Activated CD4-positive, alpha-beta memory T cell treated with anti-CD3 and anti-CD28 coated beads, Interleukin-2, amount 10 ng/mL, durations not matched to agents 7 days and 5 days (primary cell): Measurements from ENCODE around the gene LRG1. TPM values are rescaled to one million over a fixed set of nuclear protein-coding genes. Genes with fewer than 3 reads are reported as not detected.

ENCODE experiments used
- CTCF ChIA-PET: fragments of 350-600 bp; sonication (Branson Sonifier 250); formaldehyde crosslinking; loops from one replicate; lab custom pipeline; 2021; ENCODE audit warnings: antibody characterized with exemption, inconsistent platforms; lab: Charles Lee
- POLR2A ChIA-PET: fragments of 350-600 bp; sonication (Branson Sonifier 250); formaldehyde crosslinking; loops from one replicate; lab custom pipeline; 2021; ENCODE audit warnings: antibody characterized with exemption; lab: Charles Lee
- DNase-seq: peaks from one replicate; pipeline ENCODE4 v3.0.0-alpha.2; 2020
- H3K27ac Mint-ChIP-seq: one replicate; pipeline ENCODE4 v1.8.0; 2021; ENCODE audit warnings: mild to moderate bottlenecking, mixed read lengths
- H3K27me3 Mint-ChIP-seq: one replicate; pipeline ENCODE4 v1.8.0; 2021; ENCODE audit warnings: mixed read lengths
- H3K36me3 Mint-ChIP-seq: one replicate; pipeline ENCODE4 v1.8.0; 2021; ENCODE audit warnings: low read depth, mixed read lengths
- H3K4me1 Mint-ChIP-seq: one replicate; pipeline ENCODE4 v1.8.0; 2021; ENCODE audit warnings: mixed read lengths
- H3K4me3 Mint-ChIP-seq: one replicate; pipeline ENCODE4 v1.8.0; 2021; ENCODE audit warnings: mild to moderate bottlenecking, mixed read lengths
- H3K9me3 Mint-ChIP-seq: one replicate; pipeline ENCODE4 v1.8.0; 2021; ENCODE audit warnings: mixed read lengths
- total RNA-seq, 2 experiments: library from RNA; stranded (reverse); gene quantifications; one replicate each; pipeline ENCODE4 v1.2.3, GENCODE V29; 2021

Gene LRG1, protein sequence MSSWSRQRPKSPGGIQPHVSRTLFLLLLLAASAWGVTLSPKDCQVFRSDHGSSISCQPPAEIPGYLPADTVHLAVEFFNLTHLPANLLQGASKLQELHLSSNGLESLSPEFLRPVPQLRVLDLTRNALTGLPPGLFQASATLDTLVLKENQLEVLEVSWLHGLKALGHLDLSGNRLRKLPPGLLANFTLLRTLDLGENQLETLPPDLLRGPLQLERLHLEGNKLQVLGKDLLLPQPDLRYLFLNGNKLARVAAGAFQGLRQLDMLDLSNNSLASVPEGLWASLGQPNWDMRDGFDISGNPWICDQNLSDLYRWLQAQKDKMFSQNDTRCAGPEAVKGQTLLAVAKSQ
- total RNA-seq: under 1 TPM; 0.15 to 0.18 TPM

DNA sequence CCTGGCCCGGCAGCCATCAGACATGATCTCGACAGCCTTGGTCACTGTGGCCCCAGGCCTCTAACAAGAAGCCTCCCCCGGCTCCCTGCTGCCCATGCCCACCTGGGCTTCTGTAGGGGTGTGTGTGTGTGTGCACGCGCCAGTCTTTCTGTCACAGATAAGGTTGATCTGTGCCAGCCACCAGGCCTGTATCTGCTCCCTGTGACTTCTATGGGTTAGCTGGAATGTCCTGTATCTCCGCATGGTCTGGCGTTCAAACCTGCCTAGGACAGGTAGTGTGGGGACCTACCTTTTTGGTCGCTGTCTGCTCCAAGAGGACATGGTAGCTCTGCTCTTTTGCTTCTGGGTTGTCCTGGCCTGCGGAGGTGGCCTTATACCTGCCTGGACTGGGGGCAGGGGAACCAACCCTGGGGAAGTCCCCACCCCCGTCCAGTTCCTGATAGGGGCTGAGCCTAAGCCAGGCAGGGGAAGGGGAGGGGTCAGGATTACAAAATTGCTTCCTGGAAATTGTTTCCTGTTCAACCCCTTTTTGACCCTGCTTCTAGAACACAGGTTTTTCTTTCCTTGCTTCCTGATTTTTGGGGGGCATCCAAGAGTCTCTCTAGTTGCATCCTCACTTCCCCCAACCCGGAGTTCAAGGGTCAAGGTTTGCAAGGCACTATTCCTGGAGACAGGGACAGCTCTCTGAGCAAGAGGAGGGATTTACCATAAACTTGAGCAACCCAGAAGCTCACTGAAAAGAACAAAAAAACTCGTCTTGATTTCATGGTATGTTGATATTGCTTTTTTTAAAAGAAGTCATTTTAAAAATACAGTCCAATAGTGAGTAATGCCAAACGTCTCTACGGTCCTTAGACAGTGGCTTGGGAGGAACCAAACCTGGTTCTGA is at the start of gene LRG1:
LRG1 (minus strand) TSS at position 344 of the 889 bp plus-strand sequence; CDS start at position 321, 23 bp downstream.
- DNase-seq: no peak
- H3K4me1 Mint-ChIP-seq: peaks cover 7% of the 10 kb centered on the region
- POLR2A ChIA-PET: interaction anchor here (1.1 kb wide), 1 partner anchor 18 kb away, joined by 3 read pairs; no protein-coding TSS in a partner anchor

DNA sequence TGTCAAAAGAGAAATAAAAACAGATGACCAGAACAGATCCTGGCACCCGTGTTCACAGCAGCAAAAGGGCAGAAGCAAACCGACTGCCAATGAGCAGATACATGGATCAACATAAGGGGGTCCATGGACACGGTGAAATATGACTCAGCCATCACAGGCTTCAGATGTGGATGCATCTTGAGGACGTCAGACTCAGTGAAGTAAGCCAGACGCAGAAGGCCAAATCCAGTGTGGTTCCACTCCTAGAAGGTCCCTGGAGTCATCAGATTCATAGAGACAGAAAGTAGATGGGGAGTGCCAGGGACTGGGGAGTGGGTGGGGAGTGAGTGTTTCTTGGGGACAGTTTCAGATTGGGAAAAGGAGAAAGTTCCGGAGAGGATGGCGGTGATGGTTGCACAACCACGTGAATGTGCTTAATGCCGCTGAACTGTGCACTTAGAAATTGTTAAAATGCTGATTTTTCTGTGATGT is 48.5 kb upstream of the LRG1 start:
- Mint-ChIP-seq H3K4me3 (no peak overlapping the region), H3K27me3 (peaks cover 31% of the 10 kb centered on the region), H3K9me3 (no peaks in the 10 kb centered on the region), H3K27ac (no peak overlapping the region), H3K36me3 (no peaks in the 10 kb centered on the region), H3K4me1 (no peaks in the 10 kb centered on the region)
- CTCF ChIA-PET: no interaction called here
- POLR2A ChIA-PET: no interaction called here
- no peak for DNase-seq

More for the DNA sequence above, at the start of gene LRG1:
- peaks cover 2% of the 10 kb centered on the region for H3K27me3 Mint-ChIP-seq
- CTCF ChIA-PET: interaction anchor here (1.8 kb wide), 1 partner anchor 15 kb away, joined by 6 read pairs; no protein-coding TSS in a partner anchor
- no peak within 1 kb of the TSS for H3K4me3 Mint-ChIP-seq
- H3K27ac Mint-ChIP-seq: no peak within 1 kb of the TSS
- no peaks in the 10 kb centered on the region for H3K36me3 Mint-ChIP-seq
- H3K9me3 Mint-ChIP-seq: peaks cover 3% of the 10 kb centered on the region

DNA sequence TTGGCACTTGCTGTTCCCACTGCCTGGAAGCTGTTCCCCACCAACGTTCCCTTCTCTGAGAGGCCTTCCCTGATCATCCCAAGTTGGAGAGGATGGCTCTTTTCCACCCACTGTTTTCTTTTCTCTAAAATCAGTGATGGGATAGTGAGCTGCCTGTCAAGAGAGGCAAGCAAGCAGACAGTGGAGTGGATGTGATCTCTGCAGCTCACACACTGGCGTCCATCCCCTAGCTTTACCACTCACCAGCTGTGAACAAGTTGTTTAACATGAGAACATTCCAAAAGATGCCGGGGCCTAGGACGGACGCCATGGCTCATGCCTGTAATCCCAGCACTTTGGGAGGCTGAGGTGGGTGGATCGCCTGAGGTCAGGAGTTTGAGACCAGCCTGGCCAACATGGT is 47.7 kb upstream of the LRG1 start:
- Mint-ChIP-seq H3K27ac (no peak overlapping the region), H3K4me1 (no peaks in the 10 kb centered on the region), H3K27me3 (peaks cover 34% of the 10 kb centered on the region), H3K36me3 (no peaks in the 10 kb centered on the region), H3K4me3 (no peak overlapping the region), H3K9me3 (no peaks in the 10 kb centered on the region)
- no peak for DNase-seq
- CTCF ChIA-PET: interaction anchor here (1.2 kb wide), 1 partner anchor 204 kb away, joined by 3 read pairs; the partner anchor contains the start of gene FEM1A
- POLR2A ChIA-PET: no interaction called here

DNA sequence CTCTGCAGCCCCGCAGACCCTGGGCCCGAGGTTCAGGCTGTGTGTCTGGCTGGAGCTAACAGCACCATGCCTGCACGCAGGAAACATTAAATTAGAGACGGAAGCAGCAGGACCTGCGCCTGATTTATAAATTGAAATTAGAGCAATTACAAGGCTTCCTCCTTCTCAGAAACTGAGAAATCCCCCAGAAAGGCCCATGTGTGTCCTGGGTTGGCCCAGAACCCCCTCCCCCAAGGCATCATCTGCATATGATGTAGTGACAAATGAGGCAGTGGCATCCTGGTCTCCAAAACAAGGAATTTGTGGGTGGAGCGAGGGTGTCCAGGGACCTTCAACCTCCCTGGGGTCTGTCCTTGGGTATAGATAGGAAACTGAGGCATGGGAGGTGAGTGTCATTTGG is 46.9 kb upstream of the LRG1 start:
- no peak overlapping the region for H3K4me3 Mint-ChIP-seq
- DNase-seq: no peak
- POLR2A ChIA-PET: no interaction called here
- CTCF ChIA-PET: interaction anchor here (1.2 kb wide), 1 partner anchor 204 kb away, joined by 3 read pairs; the partner anchor contains the start of gene FEM1A
- no peaks in the 10 kb centered on the region for H3K9me3 Mint-ChIP-seq
- H3K27me3 Mint-ChIP-seq: peaks cover 40% of the 10 kb centered on the region
- H3K27ac Mint-ChIP-seq: no peak overlapping the region
- H3K36me3 Mint-ChIP-seq: no peaks in the 10 kb centered on the region
- peaks cover 2% of the 10 kb centered on the region for H3K4me1 Mint-ChIP-seq

DNA sequence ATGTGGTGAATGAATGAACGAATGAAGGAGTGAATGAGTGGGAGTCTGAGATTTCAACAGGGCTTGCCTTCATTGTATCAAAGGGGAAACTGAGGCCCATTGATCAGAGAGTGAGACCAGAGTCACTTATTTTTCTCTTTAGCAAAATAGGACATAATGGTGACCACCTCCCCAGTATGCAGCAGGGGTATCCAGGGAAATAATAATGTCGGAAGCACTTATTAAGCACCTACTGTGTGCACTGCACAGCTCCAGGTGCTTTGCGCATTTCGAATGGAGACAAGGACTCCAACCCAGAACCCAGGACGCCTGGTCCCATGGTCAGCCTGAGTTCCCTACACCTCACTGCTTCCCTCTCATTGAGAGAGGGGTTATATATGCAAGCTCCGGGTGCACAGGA is 46.4 kb upstream of the LRG1 start:
- POLR2A ChIA-PET: no interaction called here
- Mint-ChIP-seq H3K9me3 (no peaks in the 10 kb centered on the region), H3K27ac (no peak overlapping the region), H3K4me3 (no peak overlapping the region), H3K27me3 (peaks cover 38% of the 10 kb centered on the region), H3K4me1 (peaks cover 2% of the 10 kb centered on the region), H3K36me3 (no peaks in the 10 kb centered on the region)
- CTCF ChIA-PET: interaction anchor here (0.8 kb wide), 1 partner anchor 50 kb away, joined by 3 read pairs; no protein-coding TSS in a partner anchor
- DNase-seq: no peak

DNA sequence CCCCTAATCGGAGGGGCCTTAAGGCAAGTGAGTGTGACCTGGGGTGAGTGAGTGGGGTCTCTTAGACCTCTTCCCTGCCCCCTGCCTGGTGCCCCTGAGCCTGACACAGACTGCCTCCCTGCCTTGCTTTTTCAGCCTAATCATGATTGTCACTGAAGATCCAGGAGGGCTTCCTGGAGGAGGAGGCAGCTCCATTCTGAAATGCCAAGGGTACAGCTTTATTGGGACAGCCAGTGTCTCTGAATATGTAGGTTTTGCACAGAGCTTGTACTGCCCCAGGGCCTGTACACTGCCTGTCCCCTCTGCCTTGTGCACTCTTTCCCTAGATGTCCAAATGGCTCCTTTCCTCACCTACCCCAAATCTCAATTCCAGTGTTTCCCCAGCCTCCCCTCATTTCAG is 45.7 kb upstream of the LRG1 start:
- no peak for DNase-seq
- CTCF ChIA-PET: interaction anchor here (0.8 kb wide), 1 partner anchor 51 kb away, joined by 3 read pairs; no protein-coding TSS in a partner anchor
- peaks cover 38% of the 10 kb centered on the region for H3K27me3 Mint-ChIP-seq
- H3K36me3 Mint-ChIP-seq: no peaks in the 10 kb centered on the region
- H3K4me1 Mint-ChIP-seq: peaks cover 2% of the 10 kb centered on the region
- H3K9me3 Mint-ChIP-seq: no peaks in the 10 kb centered on the region
- H3K27ac Mint-ChIP-seq: no peak overlapping the region
- POLR2A ChIA-PET: no interaction called here
- H3K4me3 Mint-ChIP-seq: no peak overlapping the region

DNA sequence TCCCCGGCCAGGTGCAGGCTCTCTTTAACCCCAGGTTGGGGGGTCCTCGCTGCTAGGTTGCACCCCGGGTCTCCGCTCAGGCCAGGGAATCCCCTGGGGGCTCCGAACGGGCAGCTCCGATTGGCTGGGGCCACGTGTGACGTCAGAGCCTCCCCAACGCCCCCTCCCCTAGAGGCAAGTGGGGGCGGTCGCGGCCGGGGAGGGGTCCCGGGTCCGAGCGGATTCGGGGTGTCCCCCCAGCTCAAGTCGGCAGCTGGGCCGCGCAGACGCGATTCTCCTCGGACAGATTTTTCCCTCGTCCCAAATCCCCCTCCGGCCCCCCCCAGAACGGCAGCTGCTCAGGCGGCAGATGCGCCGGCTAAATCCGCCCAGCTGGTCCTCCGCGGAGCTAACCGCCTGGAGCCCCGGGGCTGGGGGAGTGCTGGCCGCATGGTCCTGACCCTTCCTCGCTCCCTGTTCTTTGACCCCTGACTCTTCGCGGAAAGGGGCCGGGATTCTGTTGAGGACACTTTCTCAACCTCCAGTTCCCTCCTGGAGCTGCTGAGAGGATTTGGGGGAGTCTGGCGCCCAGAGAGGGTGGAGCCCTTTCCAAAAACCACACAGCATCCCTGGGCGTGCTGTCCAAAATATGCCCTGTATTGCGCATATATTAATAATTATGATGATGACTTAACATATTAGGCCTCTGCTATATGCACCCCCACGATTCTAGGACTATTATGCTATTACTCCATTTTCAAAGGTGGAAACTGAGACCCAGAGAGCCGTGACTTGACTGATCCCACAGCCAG is 45.0 kb upstream of the LRG1 start:
- no peak for DNase-seq
- peaks cover 41% of the 10 kb centered on the region for H3K27me3 Mint-ChIP-seq

DNA sequence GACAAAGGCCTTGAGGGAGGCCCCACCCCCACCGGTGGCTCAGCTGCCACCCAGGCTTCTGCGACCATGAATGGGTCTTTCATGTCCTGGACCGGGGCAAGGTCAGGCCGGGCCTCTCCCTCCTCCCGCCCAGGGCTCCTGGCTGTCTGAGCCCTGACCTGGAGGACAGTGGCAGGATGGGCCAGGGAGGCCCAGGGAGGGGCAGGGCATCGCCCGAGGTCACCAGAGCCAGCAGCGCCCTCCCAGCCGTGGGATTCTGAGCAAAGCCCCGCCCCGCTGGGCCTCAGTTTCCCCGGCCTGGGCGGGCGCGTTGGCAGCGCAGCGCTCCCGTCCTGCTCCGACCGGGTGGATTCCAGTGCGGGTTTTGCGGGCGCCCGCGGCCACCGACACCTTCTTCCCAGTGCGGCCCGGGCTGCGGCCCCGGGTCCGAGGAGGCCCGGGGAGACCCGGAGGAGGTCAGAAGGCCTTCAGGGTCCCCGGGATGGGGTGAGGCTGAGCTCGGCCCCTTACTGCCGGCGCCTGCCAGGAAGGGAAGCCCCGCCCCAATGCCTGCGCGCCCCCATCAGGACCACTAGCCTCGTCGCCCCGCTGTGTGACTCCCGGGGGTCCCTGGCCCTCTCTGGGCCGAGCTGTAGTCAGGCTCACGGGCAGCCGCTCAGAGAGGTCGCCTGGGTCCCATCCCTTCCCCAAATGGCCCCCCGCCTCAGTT is 44.3 kb upstream of the LRG1 start:
- Mint-ChIP-seq H3K4me1 (peaks cover 2% of the 10 kb centered on the region), H3K36me3 (no peaks in the 10 kb centered on the region), H3K27me3 (peaks cover 43% of the 10 kb centered on the region), H3K4me3 (no peak overlapping the region), H3K9me3 (no peaks in the 10 kb centered on the region), H3K27ac (no peak overlapping the region)
- ChIA-PET CTCF (interaction anchor here (1.6 kb wide), 1 partner anchor 58 kb away, joined by 3 read pairs; no protein-coding TSS in a partner anchor), POLR2A (no interaction called here)
- no peak for DNase-seq

More for the DNA sequence above, 45.0 kb upstream of the LRG1 start:
- Mint-ChIP-seq H3K27ac (no peak overlapping the region), H3K9me3 (no peaks in the 10 kb centered on the region), H3K4me1 (peaks cover 2% of the 10 kb centered on the region), H3K4me3 (no peak overlapping the region), H3K36me3 (no peaks in the 10 kb centered on the region)
- ChIA-PET CTCF (interaction anchor here (1.6 kb wide), 1 partner anchor 59 kb away, joined by 3 read pairs; no protein-coding TSS in a partner anchor), POLR2A (no interaction called here)

DNA sequence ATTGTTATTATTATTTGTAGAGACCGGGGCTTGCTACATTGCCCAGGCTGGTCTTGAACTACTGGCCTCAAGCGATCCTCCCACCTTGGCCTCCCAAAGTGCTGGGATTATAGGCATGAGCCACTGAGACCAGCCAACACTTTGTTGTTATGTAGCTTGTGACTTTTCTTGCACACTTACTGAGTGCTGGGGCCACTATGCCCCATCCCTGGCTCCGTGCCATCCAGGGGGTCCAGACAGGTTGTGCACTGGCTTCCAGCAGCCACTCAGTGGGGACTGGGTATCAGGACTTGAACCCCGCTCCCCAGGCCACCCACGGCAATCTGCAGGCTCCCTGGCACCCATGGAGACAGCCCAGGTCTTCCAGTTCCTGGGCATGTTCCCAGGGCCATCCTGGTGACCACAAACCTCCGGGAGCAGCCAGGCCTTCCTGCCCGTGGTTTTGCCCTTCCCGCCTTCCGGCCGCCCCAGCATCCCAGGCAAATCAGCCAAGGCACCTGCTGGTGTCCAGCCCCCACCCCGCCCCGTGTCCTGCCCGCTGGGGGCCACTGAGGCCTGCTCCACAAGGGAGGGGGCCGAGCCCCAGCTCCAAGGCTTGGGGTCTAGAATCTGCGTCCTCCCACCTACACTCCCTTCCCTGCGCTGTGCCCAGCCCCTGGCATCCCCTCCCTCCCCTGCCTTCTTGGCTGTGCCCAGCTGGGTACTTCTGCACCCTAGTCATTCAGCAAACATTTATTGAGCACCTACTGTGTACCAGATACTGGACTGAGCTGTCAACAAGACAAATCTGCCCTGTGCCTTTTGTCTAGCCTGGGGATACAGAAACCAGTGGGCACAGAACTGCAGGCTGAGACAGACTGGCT is 43.4 kb upstream of the LRG1 start:
- Mint-ChIP-seq H3K36me3 (no peaks in the 10 kb centered on the region), H3K9me3 (no peaks in the 10 kb centered on the region), H3K27ac (no peak overlapping the region), H3K4me1 (peaks cover 2% of the 10 kb centered on the region), H3K27me3 (peaks cover 44% of the 10 kb centered on the region), H3K4me3 (no peak overlapping the region)
- CTCF ChIA-PET: interaction anchor here (1.6 kb wide), 1 partner anchor 57 kb away, joined by 3 read pairs; no protein-coding TSS in a partner anchor
- no peak for DNase-seq
- POLR2A ChIA-PET: no interaction called here

DNA sequence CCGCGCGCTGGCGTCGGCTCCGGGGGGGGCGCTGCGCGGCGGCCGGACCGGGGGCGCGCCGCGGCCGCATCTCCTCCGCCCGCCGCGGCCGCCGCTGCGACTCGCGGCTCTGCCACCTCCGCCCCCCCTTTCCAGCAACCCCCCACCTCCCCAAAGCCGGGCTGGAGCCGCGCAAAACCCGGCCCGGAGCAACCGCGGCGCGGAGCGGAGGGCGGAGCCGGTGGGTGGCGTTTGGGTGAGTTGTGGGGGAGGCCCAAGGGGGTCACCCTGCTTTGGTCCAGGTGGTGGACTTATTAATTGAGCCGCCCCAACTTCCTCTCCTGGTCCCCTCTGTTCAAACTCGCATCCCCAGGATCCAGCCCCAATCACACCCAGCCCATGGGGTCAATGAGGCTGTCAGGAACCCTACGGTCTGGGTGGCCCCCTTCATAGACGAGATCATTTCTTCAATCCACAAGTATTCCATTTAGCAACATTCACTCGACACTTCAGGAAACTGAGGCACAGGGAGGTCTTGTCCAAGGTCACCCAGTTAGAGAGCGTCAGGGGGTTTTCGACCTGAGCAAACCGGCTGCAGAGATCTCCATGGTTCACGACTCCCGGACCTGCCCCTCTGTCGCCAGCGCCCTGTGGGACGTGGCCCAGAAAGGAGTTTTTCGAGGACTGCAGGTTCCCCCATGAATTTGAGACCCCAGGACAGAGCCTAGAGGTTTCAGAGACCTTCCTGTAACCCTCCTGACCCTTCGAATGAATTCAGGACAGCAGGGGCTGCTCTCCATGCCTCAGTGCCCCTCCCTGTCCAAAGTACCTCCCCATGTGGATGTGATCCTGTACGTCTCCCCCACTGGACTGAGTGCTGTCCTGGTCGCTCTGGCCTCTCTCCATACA is 42.1 kb upstream of the LRG1 start:
- DNase-seq: no peak
- peaks cover 2% of the 10 kb centered on the region for H3K4me1 Mint-ChIP-seq

More for the DNA sequence above, 42.1 kb upstream of the LRG1 start:
- Mint-ChIP-seq H3K4me3 (no peak overlapping the region), H3K36me3 (no peaks in the 10 kb centered on the region), H3K9me3 (no peaks in the 10 kb centered on the region), H3K27ac (no peak overlapping the region), H3K27me3 (peaks cover 43% of the 10 kb centered on the region)
- POLR2A ChIA-PET: no interaction called here
- CTCF ChIA-PET: no interaction called here
